RKO (cell line): ENCODE data around the gene SHF.

Experiments used
- DNase-seq: peaks from one replicate; pipeline ENCODE4 v3.0.0-alpha.2; 2016; ENCODE audit warnings: low spot score

Gene SHF

DNA sequence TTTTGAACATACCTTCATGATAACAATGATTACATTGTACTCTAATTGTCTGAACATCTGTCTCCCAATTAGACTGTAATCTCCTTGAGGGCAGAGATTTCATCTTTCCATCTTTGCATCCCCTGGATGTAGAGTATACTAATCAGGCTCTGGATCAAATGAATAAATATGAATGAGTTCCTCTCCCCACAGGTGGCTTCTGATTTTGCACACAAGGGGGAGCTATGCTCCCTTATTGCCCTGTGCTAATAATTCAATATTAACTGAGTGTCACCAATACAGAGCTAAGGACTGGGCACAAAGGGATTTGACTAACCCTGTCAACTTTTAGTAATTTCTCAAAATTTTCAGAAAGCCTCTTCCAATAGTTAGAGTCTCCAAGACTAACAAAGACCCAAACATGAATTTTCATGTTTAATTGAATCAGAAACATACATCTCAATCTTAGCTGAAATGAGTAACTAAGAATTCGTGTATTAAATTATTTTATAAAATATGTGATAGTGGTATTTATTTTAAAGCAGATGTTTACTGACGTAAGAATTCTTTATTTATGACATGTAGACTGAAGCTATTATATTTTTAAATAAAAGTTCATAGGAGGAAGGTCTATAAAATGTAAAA, 61.1 kb downstream of the SHF start:
- DNase-seq: peak; percentile 48

DNA sequence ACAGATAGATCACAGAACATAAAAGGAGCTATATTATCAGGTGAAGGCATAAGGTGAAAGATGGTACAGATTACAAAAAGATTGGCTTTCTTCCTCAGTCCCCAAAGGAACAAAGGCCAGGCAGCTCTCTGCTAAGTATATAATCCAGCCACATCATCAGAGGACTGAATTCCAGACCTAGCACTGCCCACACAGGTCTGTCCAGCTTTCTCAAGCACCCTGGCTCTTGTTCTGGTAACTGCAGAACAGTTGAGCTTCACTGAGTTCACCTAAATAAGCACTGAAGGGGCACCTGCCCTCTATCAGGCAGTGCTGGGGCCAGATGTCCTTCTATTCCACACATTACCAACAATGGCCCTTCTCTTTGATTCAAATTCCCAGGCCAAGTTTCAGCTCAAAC, 64.4 kb downstream of the SHF start:
- no peak for DNase-seq

DNA sequence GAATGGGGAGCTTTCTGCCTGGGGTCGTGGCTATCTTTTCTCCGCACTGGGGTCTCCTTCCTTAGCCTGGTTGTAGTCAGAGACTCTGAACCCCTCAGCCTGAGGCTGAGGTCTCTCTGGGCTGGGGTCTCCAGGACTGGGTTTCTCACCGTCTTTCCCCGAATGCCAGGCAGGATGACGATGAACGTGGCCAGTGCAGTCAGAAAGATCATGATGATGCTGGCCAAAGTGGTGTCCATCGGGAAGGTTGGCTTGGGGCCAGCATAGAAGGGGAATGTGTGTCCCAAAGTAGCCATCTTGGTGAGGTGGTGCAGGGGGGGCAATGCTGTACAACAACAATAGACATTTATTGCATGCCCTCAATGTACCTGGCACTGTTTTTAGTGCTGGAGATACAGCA, 65.0 kb downstream of the SHF start:
- DNase-seq: no peak

DNA sequence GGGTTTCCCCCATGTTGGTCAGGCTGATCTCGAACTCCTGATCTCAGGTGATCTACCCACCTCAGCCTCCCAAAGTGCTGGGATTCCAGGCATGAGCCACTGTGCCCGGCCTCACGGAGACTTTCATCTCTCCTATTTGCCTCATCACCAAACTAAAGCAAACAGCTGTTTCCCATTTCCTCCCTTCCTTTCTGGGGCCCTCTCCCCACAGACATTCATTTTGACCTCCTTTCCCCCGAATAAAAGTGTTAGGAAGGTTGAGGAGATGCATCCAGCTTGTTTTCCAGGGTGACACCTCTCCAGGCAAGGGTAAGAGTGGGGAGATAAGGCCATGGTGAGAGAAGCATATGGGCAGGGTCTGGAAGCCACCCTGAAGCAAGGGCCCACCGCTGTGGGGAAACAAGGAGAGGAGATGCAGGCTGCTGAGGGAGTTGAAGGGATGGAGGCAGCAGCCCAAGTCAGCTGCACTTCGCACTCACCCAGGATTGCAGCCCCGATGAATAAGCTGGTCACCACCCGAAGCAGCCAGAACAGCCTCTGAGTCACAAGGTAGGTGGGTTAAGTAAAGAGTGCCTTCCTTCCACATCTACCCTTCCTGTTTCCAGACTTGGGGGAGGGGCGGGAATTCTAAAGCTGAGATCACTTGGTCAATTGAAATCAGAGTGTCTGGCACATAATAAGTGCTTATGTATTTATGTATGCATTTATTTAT, 65.9 kb downstream of the SHF start:
- DNase-seq: peak; percentile 53

DNA sequence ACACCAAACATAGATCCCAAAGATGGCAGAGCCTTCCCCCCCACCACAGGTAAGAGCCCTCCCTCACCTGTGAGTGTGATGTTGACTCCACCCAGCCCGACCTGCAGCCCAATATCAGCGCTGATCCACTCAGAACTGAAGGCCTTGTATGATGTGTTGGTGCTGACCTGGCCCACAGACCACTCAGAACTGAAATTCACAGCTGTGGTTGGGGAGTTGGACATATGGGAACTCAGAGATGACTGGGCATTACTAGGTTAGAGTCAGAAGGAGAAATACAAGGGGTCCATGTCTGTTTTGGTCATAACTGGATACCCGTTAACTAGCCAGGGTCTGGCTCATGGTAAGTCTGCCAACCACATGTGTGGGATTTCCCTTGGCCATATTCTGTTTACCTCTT, 66.7 kb downstream of the SHF start:
- no peak for DNase-seq

DNA sequence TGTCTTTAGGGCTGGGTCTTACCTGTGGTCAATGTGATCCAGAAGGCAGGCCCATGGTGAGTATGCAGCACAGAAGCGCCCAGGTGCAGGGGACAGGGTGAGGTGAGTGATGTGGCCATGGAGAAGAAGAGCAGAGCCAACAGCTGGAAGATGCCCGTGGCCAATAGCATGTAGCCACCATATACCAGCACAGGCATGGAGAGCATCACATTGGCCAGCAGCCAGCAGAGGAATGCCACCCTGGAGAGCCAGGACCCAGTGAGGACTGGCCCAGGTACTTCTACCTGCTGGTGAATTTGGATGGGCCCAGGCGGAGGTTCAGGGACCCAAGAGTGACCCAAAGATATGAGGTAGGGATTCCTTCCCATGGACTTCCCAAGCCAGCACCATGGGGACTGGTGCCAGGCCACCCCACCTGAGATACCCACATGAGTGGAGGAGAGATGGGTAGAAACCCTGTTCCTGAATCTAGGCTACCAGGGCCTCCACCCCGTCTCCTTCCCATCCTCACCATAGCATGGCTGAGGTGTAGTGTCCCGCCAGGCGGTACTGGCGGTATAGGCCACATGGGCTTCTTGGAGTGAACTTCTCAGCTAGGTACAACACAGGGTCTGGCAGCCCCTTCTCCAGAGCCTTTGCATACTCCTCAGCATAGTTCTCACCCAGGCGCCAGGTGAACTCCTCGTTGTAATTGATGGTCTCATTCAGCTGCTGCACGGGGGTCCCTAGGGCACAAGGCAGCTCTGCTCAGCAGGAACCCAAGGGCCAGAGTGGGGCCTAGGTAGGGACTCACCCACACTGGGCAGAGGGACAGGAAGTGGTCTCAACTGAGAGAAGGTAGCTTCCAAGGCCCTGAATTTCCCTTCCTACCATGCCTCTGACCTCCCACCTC, 67.4 kb downstream of the SHF start:
- DNase-seq: no peak

- no peak for DNase-seq
Observed at GRCh38 chr15:45118996-45119395, 68.8 kb downstream of the SHF start.

DNA sequence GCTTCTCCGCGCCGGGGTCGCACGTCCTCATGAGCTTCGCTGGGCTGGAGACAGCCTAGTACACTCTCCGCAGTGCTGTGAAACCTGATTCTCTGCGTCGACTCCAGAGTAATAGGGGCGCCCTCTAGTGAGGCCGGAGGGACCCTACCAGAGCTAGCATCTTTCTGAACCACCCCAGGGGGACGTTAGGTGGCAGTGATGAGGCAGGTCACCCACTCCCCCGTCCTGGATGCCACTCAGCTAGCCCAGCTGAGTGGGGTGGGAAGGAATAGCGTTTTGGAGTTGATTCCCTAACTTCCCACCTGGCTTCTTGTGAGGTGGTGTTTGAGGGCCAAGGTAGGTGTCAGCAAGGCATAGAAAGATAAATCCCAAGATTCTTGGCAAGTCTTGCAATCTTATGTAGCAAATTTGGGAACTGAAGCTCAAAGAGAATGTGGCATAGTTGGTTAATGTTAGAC, 69.6 kb downstream of the SHF start:
- peak; percentile 87 for DNase-seq

DNA sequence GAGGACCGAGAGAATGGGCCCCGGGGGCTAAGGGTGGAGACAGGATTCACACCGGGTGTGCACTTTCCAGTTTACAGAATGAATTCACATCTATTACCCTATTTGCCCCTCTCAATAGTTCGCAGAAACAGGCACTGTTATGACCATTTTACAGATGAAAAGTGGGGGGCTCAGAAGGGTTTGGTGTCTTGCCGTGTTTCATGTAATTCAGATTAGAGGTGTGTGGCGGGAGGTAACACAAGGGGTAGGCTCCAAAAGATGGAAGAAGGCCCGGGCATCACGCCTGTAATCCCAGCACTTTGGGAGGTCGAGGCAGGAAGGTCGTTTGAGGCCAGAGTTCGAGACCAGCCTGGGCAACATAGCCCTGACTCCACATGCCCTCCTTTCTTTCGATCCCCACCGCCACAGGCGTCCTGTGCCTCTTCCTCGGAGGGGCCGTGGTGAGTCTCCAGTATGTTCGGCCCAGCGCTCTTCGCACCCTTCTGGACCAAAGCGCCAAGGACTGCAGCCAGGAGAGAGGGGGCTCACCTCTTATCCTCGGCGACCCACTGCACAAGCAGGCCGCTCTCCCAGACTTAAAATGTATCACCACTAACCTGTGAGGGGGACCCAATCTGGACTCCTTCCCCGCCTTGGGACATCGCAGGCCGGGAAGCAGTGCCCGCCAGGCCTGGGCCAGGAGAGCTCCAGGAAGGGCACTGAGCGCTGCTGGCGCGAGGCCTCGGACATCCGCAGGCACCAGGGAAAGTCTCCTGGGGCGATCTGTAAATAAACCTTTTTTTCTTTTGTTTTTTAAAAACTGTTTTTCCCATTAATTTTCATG, 70.2 kb downstream of the SHF start:
- DNase-seq: no peak
